HepG2 (cell line): ENCODE measurements around the gene OPA3. TPM values are rescaled to one million over a fixed set of nuclear protein-coding genes. Genes with fewer than 3 reads are reported as not detected.
A peak's percentile ranks its signal among the peaks of the same experiment; 100 is the strongest.

ENCODE experiments used
- KLF16 ChIP-seq, 2 experiments: sonication (generic) in 1 of 2; formaldehyde crosslinking in 1 of 2; IDR thresholded peaks; 2 replicates each; pipeline versions ENCODE4 v1.6.1 to v1.8.0; 2016 to 2023; ENCODE audit warnings: missing genetic modification reagents in 2 of 2, missing compliant biosample characterization in 1 of 2
- RARA ChIP-seq: IDR thresholded peaks from 2 replicates; pipeline ENCODE4 v1.6.1; 2016; ENCODE audit warnings: missing genetic modification reagents, missing compliant biosample characterization
- RARG ChIP-seq: sonication (generic); formaldehyde crosslinking; IDR thresholded peaks from 2 replicates; pipeline ENCODE4 v1.4.0; 2020; ENCODE audit warnings: low read depth, mild to moderate bottlenecking, missing genetic modification reagents
- ZNF143 ChIP-seq: sonication (generic); formaldehyde crosslinking; IDR thresholded peaks from 2 replicates; pipeline ENCODE4 v1.4.0; 2020; ENCODE audit warnings: missing genetic modification reagents
- ZNF282 ChIP-seq: fragments of 450-650 bp; IDR thresholded peaks from 2 replicates; pipeline ENCODE4 v1.6.1; 2018; ENCODE audit not compliant: partially characterized antibody
- ZNF446 ChIP-seq: sonication (generic); formaldehyde crosslinking; IDR thresholded peaks from 2 replicates; pipeline ENCODE4 v1.5.0; 2020; ENCODE audit warnings: mild to moderate bottlenecking, missing genetic modification reagents
- ZNF607 ChIP-seq: sonication (generic); formaldehyde crosslinking; IDR thresholded peaks from 2 replicates; pipeline ENCODE4 v1.5.1; 2020; ENCODE audit warnings: missing genetic modification reagents, mild to moderate bottlenecking, borderline replicate concordance
- polyA plus RNA-seq, 8 experiments: library from polyadenylated mRNA; depleted of rRNA in 3 of 8; stranded (reverse) in 7 of 8; unstranded in 1 of 8; fragments of >200 nt; fragmentation: Illumina TruSeq in 4 of 8; extraction: Trizol in 4 of 8; gene quantifications; 2 replicates each; pipeline versions ENCODE4 v1.2.1 to v1.2.3, GENCODE V29; 2011 to 2016; ENCODE audit warnings: low read depth in 4 of 8, missing spikeins in 1 of 8, mixed read lengths in 1 of 8; ENCODE audit not compliant: insufficient read depth in 1 of 8
- total RNA-seq, 5 experiments: library from RNA; depleted of rRNA; stranded (reverse); fragments of >200 nt; fragmentation: Illumina TruSeq; extraction: Trizol; gene quantifications; 2 replicates each; pipeline ENCODE4 v1.2.3, GENCODE V29; 2016; ENCODE audit warnings: low read depth in 1 of 5
- TF ChIP-seq, protein P1 (sequence below): sonication (generic); formaldehyde crosslinking; IDR thresholded peaks from 2 replicates; pipeline ENCODE4 v1.5.1; 2020; ENCODE audit warnings: mild to moderate bottlenecking, missing genetic modification reagents, moderate library complexity
- TF ChIP-seq, protein P2 (sequence below): sonication (generic); formaldehyde crosslinking; IDR thresholded peaks from 2 replicates; pipeline ENCODE4 v1.4.0; 2020; ENCODE audit warnings: missing genetic modification reagents, borderline replicate concordance
- TF ChIP-seq, protein P3 (sequence below): conservative IDR thresholded peaks from 2 replicates; pipeline ENCODE4 v1.6.1; 2018; ENCODE audit warnings: missing genetic modification reagents

OPA3 gene
- total and polyA plus RNA-seq, 2 of the 13 experiments (the other 11 are each of a cell fraction or from before 2014, with no cell fraction given) = 8.3 to 17.7 TPM

DNA sequence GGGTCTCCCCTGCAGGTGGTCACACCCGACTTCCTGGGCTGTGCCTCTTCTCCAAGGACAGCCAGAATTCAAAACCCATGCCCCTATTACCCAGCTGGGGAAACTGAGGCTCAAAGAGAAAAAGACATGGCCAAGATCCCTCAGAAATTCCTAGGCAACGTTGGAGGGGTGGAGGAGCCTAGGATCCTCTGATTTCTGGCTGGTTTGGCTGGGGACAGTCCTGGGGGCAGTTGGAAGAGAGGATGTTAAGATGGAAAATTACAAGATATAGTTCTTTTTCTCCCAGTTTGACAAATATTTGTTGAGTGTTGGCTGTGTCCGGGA lies 74.9 kb downstream of the OPA3 start (continued):
- TF ChIP-seq, protein P1, sequence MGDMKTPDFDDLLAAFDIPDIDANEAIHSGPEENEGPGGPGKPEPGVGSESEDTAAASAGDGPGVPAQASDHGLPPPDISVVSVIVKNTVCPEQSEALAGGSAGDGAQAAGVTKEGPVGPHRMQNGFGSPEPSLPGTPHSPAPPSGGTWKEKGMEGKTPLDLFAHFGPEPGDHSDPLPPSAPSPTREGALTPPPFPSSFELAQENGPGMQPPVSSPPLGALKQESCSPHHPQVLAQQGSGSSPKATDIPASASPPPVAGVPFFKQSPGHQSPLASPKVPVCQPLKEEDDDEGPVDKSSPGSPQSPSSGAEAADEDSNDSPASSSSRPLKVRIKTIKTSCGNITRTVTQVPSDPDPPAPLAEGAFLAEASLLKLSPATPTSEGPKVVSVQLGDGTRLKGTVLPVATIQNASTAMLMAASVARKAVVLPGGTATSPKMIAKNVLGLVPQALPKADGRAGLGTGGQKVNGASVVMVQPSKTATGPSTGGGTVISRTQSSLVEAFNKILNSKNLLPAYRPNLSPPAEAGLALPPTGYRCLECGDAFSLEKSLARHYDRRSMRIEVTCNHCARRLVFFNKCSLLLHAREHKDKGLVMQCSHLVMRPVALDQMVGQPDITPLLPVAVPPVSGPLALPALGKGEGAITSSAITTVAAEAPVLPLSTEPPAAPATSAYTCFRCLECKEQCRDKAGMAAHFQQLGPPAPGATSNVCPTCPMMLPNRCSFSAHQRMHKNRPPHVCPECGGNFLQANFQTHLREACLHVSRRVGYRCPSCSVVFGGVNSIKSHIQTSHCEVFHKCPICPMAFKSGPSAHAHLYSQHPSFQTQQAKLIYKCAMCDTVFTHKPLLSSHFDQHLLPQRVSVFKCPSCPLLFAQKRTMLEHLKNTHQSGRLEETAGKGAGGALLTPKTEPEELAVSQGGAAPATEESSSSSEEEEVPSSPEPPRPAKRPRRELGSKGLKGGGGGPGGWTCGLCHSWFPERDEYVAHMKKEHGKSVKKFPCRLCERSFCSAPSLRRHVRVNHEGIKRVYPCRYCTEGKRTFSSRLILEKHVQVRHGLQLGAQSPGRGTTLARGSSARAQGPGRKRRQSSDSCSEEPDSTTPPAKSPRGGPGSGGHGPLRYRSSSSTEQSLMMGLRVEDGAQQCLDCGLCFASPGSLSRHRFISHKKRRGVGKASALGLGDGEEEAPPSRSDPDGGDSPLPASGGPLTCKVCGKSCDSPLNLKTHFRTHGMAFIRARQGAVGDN = peak; percentile 9
- TF ChIP-seq, protein P2, sequence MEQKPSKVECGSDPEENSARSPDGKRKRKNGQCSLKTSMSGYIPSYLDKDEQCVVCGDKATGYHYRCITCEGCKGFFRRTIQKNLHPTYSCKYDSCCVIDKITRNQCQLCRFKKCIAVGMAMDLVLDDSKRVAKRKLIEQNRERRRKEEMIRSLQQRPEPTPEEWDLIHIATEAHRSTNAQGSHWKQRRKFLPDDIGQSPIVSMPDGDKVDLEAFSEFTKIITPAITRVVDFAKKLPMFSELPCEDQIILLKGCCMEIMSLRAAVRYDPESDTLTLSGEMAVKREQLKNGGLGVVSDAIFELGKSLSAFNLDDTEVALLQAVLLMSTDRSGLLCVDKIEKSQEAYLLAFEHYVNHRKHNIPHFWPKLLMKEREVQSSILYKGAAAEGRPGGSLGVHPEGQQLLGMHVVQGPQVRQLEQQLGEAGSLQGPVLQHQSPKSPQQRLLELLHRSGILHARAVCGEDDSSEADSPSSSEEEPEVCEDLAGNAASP = no peak
- TF ChIP-seq ZNF446 (CRISPR knock-in tag) (no peak), ZNF143 (no peak; the same call in 1 of the 2 replicates), RARA (CRISPR knock-in tag) (no peak), ZNF607 (CRISPR knock-in tag) (0 out of 2 replicates have a peak, but pooled peaks have one; percentile 24), KLF16 (CRISPR knock-in tag; IDR thresholded peaks at IDR 0.05) (peak in 1 of 2 experiments; percentile 9; a peak in 1 of 4 replicates), RARG (CRISPR knock-in tag) (no peak), ZNF282 (no peak)
- TF ChIP-seq, protein P3, sequence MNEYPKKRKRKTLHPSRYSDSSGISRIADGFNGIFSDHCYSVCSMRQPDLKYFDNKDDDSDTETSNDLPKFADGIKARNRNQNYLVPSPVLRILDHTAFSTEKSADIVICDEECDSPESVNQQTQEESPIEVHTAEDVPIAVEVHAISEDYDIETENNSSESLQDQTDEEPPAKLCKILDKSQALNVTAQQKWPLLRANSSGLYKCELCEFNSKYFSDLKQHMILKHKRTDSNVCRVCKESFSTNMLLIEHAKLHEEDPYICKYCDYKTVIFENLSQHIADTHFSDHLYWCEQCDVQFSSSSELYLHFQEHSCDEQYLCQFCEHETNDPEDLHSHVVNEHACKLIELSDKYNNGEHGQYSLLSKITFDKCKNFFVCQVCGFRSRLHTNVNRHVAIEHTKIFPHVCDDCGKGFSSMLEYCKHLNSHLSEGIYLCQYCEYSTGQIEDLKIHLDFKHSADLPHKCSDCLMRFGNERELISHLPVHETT (CRISPR knock-in tag) = no peak
